Stimulated activated naive CD4-positive, alpha-beta T cell treated with Interleukin-2 at 50 U/mL for 16 hours (primary cell): ENCODE data around the gene TEX9.
"Not testable (repeated sequence)": the region's sequence is repeated elsewhere in the genome, so short reads cannot be mapped to it uniquely, and the experiment has no call there.

Experiments
- DNase-seq: peaks from one replicate; lab custom pipeline; 2025; lab: John Stamatoyannopoulos, UW

TEX9 gene

GRCh38 chr15:56366211-56366610 is 985 bp downstream of the TEX9 start:
- DNase-seq: no peak

DNA sequence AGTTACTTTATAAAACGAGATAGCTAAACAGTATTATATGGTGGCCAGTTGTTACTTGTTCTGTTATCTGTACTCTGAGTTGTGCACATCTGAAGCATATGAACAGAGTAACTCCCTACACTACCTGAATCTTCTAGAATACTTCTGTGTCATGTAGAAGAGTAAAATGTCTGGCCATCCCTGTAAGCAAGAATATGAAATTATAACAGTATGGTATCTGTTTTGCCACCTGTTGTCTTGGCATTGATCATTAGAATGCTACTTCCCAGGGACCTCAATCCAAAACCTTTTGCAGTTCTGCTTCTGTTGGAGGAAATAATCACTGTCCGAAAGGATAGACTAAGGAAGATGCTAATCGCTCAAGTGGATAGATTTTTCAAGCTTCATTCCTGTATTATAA is 1.9 kb downstream of the TEX9 start:
- DNase-seq: no peak

- DNase-seq: no peak
These were observed 4.0 kb downstream of the TEX9 start for GRCh38 chr15:56369234-56369633.

- DNase-seq: no peak
These were observed 6.4 kb downstream of the TEX9 start for GRCh38 chr15:56371495-56372147.

GRCh38 chr15:56374693-56375092 is 9.5 kb downstream of the TEX9 start:
- not testable (repeated sequence) for DNase-seq

GRCh38 chr15:56377822-56378221 is 12.6 kb downstream of the TEX9 start:
- DNase-seq: not testable (repeated sequence)

- no peak for DNase-seq
These were observed 17.8 kb downstream of the TEX9 start for GRCh38 chr15:56383010-56383409.

DNA sequence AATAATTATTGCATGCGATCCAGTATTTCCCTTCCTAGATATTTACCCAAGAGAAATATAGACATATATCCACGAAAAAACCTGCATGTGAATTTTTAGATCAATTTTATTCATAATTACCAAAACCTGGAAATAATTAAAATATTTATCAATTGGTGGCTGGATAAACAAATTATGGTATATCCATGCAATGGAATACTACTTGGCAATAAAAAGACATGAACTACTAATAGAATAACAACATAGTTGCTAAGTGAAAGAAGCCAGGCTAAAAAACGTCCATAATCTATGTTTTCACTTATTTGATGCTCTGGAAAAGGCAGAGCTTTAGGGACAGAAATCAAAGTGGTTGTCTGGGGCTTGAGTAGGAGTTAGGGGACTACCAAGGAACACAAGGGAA is 20.7 kb downstream of the TEX9 start:
- DNase-seq: no peak

- no peak for DNase-seq
These were observed 25.6 kb downstream of the TEX9 start for GRCh38 chr15:56390739-56391267.

GRCh38 chr15:56393277-56393676 is 28.1 kb downstream of the TEX9 start:
- no peak for DNase-seq

DNA sequence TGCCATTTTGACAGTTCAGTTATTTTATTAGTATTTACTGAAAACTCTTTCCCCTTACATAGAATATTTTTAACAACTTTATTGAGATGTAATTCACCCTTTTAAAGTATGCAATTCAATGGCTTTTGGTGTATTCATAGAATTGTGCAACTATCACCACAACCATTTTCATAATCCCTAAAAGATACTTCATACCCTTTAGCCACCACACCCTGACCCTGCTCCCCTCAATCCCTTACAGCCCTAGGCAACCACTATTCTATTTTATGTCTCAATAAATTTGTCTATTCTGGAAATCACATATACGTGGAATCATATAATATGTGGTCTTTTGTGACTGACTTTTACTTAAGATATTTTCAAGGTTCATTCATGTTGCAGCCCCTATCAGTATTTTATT is 29.7 kb downstream of the TEX9 start:
- DNase-seq: no peak

- not testable (repeated sequence) for DNase-seq
These were observed 32.1 kb downstream of the TEX9 start for GRCh38 chr15:56397325-56397724.

DNA sequence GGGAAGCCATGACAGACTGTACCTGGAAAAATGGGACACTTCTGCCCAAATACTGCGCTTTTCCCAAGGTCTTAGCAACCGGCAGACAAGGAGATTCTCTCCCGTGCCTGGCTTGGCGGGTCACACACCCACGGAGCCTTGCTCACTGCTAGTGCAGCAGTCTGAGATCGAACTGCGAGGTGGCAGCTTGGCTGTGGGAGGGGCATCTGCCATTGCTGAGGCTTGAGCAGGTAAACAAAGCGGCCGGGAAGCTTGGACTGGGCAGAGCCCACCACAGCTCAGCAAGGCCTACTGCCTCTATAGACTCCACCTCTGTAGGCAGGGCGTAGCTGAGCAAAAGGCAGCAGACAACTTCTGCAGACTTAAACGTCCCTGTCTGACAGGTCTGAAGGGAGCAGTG is 34.0 kb downstream of the TEX9 start:
- not testable (repeated sequence) for DNase-seq

DNA sequence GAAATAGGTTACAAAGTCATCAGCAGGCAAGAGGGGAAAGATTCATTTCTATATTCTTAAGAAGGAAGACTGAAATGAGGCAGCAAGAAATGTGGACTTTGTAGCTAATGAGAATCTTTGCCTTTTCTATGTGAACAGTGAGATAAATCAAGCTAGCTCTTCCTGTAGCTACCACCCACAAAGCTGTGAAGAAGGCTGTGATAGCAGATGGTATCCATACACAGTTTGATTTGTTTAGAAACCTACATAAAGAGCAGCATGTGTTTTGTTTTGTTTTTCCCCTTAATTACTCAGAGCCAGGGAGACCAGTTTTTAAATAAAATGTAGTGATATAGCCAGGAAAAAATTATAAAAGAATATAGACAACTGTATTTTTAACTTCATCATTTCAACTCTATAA is 45.5 kb downstream of the TEX9 start:
- no peak for DNase-seq

GRCh38 chr15:56411122-56411749 is 46.0 kb downstream of the TEX9 start:
- DNase-seq: no peak

DNA sequence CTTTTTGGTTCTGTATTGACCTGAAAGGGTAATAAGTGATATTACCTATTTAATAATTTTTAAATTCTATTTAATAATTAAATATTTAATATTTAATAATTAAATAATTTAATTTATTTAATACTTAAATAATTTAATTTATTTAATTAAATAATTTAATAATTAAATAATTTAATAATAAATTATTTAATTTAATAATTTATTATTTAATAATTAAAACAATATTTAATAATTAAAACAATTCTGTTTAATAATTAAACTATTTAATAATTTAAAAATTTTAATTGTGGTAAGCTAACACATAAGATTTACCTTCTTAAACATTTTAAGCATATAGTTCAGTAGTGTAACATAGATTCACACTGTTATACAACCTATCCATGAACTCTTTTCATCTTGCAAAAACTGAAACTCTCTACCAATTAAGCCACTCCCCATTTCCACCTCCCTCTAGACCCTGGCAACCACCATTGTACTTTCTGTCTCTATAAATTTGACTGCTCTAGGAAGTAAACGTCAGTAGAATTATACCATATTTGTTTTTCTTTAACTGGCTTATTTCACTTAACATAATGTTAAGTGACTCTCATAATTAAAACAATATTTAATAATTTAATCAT is 48.0 kb downstream of the TEX9 start:
- DNase-seq: not testable (repeated sequence)

DNA sequence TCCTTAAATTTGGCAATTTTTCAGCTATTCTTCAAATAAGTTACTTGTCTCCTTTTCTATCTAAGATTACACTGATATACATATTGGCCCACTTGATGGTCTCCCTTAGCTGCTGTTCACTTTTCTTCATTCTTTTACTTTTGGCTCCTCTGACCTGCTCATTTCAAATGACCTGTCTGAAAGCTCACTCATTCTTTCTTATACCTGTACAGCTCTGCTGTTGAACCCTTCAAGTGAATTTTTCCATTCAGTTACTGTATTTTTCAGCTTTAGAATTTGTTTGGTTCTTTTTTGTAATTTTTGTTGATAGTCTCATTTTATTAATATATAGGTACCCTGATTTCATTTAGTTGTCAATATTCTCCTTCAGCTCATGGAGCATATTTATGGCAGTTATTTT is 60.0 kb downstream of the TEX9 start:
- DNase-seq: no peak

DNA sequence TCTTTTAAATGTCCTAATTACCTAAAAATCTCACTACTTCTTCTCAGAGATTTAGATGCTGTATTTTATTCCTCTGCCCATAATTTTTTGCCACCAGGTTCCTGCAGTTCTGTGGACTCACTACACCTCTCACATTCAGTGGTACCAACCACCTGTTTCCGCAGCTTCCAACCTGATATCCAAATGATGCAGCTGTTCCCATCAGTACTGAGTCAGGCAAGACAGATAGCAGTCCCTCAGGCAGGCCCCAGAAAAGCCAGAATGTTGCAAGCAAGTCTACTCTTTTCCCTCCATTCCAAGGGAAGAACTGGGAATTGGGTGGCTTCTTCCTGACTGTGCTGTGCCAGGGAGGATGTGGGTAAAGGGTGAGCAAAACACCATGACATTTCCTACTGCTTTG is 60.8 kb downstream of the TEX9 start:
- no peak for DNase-seq

GRCh38 chr15:56428821-56429458 is 63.7 kb downstream of the TEX9 start:
- DNase-seq: no peak

GRCh38 chr15:56432304-56432703 is 67.1 kb downstream of the TEX9 start:
- no peak for DNase-seq

DNA sequence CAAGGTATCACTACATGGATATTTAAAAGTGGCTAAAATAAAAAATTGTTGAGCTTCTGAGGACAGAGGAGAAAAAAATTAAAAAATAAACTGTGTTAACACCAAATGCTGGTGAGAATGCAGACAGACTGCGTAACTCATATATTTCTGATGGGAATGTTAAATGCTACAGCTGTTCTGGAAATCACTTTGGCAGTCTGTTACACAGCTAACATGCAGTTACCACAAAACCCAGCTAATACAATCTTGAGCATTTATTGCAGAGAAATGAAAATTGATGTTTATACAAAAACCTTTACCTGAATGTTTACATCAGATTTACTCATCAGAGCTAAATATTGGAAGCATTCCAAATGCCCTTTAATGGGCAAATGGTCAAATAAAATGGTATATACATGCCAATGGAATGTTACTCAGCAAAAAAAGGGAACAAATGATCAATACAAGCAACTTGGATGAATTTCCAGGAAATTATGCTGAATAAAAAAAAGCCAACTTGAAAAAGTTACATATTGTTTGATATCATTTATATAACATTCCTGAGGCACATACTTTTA is 75.1 kb downstream of the TEX9 start:
- DNase-seq: no peak

- DNase-seq: no peak
These were observed 77.1 kb downstream of the TEX9 start for GRCh38 chr15:56442354-56442753.

- no peak for DNase-seq
These were observed 80.5 kb downstream of the TEX9 start for GRCh38 chr15:56445746-56446145.
